HG02623 (cell line): ENCODE data around the gene SPATA16.
"Not testable (repeated sequence)": the region's sequence is repeated elsewhere in the genome, so short reads cannot be mapped to it uniquely, and the experiment has no call there.

Experiments used
- ATAC-seq: cut with Tn5 transposase; IDR thresholded peaks from one replicate; pipeline ENCODE4 v1.9.1; 2021; ENCODE audit warnings: moderate library complexity; ENCODE audit not compliant: unreplicated experiment

Gene SPATA16

GRCh38 chr3:173064631-173065030, 76.4 kb downstream of the SPATA16 start:
- ATAC-seq = no peak

GRCh38 chr3:173058229-173058628, 82.8 kb downstream of the SPATA16 start:
- ATAC-seq = no peak

- ATAC-seq = no peak
Measured at GRCh38 chr3:173055228-173055933, 85.7 kb downstream of the SPATA16 start.

GRCh38 chr3:173049360-173049759, 91.7 kb downstream of the SPATA16 start:
- no peak for ATAC-seq

GRCh38 chr3:173045770-173046382, 95.2 kb downstream of the SPATA16 start:
- ATAC-seq = no peak

- no peak for ATAC-seq
Measured at GRCh38 chr3:173044998-173045397, 96.0 kb downstream of the SPATA16 start.

GRCh38 chr3:173043757-173044156, 97.3 kb downstream of the SPATA16 start:
- ATAC-seq = no peak

- ATAC-seq = no peak
Measured at GRCh38 chr3:173038484-173038871, 102.6 kb downstream of the SPATA16 start.

- no peak for ATAC-seq
Measured at GRCh38 chr3:173037840-173038483, 103.1 kb downstream of the SPATA16 start.

- no peak for ATAC-seq
Measured at GRCh38 chr3:173030273-173030672, 110.8 kb downstream of the SPATA16 start.

- no peak for ATAC-seq
Measured at GRCh38 chr3:173028351-173028750, 112.7 kb downstream of the SPATA16 start.

GRCh38 chr3:173027429-173027828, 113.6 kb downstream of the SPATA16 start:
- no peak for ATAC-seq

- ATAC-seq = no peak
Measured at GRCh38 chr3:173025941-173026340, 115.1 kb downstream of the SPATA16 start.

- ATAC-seq = no peak
Measured at GRCh38 chr3:173021547-173022185, 119.4 kb downstream of the SPATA16 start.

- ATAC-seq = not testable (repeated sequence)
Measured at GRCh38 chr3:173020128-173020527, 120.9 kb downstream of the SPATA16 start.

GRCh38 chr3:173019378-173019777, 121.7 kb downstream of the SPATA16 start:
- ATAC-seq = no peak

- no peak for ATAC-seq
Measured at GRCh38 chr3:173018758-173019157, 122.3 kb downstream of the SPATA16 start.

GRCh38 chr3:173013219-173013832, 127.7 kb downstream of the SPATA16 start:
- no peak for ATAC-seq

- ATAC-seq = no peak
Measured at GRCh38 chr3:173009410-173009809, 131.6 kb downstream of the SPATA16 start.

- no peak for ATAC-seq
Measured at GRCh38 chr3:173008978-173009377, 132.1 kb downstream of the SPATA16 start.

- ATAC-seq = no peak
Measured at GRCh38 chr3:173007079-173007723, 133.8 kb downstream of the SPATA16 start.
